GM18526 (cell line): ENCODE measurements around the gene BCKDHB.

ENCODE experiments used
- POLR2A ChIP-seq: IDR thresholded peaks from 3 replicates; pipeline ENCODE4 v1.6.1; 2011; ENCODE audit not compliant: insufficient read length; ENCODE audit errors: extremely low read depth

Gene BCKDHB

GRCh38 chr6:80263585-80263984, 157.1 kb downstream of the BCKDHB start:
- no peak for TF ChIP-seq POLR2A

GRCh38 chr6:80268865-80269730, 162.6 kb downstream of the BCKDHB start:
- TF ChIP-seq POLR2A = no peak

- TF ChIP-seq POLR2A = no peak
Observed at GRCh38 chr6:80271074-80271473, 164.6 kb downstream of the BCKDHB start.

- TF ChIP-seq POLR2A = no peak
Observed at GRCh38 chr6:80272988-80273387, 166.5 kb downstream of the BCKDHB start.

DNA sequence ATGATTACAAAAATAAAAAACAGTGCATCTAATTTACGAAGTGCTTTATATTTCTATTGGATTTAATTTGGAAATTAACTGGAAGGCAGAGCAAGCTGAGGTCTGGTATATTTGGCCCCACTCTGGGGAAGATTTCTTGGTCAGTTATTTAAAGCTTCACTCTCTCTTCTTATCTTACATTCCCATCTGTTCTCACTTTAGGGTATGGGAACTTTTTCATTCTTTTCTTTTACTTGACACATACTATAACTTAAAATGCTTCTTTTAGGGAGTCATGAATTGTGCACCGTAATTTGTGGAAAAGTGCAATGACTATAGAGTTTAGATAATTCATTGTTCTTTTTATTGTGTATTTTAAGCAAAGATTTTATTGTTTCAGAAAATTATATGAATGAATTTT, 170.4 kb downstream of the BCKDHB start:
- no peak for TF ChIP-seq POLR2A

GRCh38 chr6:80277501-80277900, 171.0 kb downstream of the BCKDHB start:
- TF ChIP-seq POLR2A = no peak

DNA sequence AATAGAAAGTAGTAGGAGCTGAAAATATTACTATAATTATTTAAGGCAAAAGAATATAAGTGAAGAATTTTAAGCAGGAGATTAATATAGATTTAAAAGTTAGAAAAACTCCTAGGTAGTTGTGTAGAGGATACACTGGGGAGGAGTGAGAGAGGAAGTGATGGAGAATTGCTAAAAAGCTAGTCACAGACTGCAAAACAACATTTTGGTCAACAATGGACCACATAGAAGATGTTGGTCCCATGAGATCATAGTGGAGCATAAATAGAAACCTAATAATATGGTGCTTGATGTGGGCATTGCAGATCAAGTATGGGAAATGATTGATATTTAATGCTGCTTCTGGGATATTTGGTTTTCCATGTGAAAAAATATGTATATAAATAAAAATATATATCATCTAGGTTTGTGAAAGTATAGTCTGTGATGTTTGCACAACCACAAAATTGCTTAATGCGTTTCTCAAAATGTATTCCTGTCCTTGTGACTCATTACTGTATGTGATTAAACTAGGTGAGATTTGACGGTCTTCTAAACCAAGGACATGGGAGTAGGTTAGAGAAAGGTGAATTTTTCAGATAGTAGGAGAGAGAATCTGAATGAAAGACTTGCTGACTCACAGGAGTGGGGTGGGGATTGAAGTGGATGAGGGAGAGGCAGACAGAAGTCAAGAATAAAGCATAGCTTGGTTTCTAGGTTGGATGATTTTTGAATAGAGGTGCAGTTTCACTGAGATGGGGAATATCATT, 174.0 kb downstream of the BCKDHB start:
- TF ChIP-seq POLR2A = no peak

- no peak for TF ChIP-seq POLR2A
Observed at GRCh38 chr6:80282913-80283554, 176.6 kb downstream of the BCKDHB start.

- no peak for TF ChIP-seq POLR2A
Observed at GRCh38 chr6:80287112-80287511, 180.6 kb downstream of the BCKDHB start.

- TF ChIP-seq POLR2A = no peak
Observed at GRCh38 chr6:80287607-80288006, 181.1 kb downstream of the BCKDHB start.

- TF ChIP-seq POLR2A = no peak
Observed at GRCh38 chr6:80289727-80290126, 183.3 kb downstream of the BCKDHB start.

DNA sequence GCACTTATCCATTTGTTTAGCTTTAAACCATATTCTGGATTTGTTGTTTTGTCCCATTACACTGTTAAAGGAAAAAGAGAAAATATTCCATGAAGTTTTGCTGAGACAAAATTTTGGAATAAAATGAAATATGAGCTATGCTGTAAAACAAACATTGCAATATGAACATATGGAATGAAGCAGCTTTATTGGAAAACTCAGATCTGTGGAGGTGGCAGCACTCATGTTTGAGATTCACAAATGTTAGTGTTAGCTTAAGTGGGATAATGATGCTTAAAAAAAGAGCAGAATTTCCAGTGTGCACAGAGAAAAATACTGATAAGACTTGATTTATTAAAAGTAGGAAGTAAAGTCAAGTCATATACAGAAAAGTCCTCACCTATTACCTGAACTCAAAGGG, 196.2 kb downstream of the BCKDHB start:
- no peak for TF ChIP-seq POLR2A

DNA sequence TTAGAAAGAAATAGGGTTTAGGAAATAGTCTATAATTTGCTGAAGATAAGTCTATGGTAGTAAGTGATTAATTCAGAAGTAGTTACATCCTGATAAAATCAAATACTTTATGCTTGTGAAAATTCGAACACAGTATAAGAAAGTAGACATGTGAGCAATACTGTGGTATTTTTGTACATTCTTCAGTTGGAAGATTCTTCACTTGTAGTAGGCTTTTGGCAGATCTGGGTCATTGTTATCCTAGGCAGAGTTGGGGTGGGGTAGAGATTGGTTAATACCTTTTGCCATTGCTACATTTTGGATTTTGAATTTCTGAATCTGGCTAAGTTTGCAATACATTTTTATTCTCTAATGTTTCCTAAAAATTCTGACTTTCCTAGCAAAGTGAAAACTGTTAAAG, 197.5 kb downstream of the BCKDHB start:
- no peak for TF ChIP-seq POLR2A

- no peak for TF ChIP-seq POLR2A
Observed at GRCh38 chr6:80314531-80314930, 208.1 kb downstream of the BCKDHB start.

DNA sequence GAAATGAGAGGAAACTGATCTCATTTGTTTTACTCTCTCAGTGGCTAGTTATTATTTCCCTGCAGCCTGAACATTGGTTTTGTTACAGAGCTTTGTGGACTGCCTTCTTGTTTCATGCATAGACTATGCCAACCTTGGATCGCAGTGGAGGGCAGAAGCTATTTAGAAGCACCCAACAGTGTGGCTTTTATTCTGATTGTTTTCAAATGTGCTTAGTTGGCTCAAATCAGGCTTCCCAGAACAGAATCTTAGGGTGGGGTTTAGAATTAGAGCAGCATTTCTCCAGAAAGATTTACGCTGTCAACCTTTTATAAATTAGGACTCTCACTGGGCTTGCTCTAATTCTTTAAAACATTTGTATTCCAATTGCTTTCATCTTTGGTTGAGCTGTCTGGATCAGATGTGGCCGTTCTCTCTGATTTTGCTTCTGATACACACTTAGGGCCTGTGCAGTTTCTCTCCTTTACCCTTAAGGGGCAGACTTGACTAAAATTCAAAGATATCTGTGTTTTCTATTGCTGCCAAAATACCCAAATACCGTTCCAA, 210.3 kb downstream of the BCKDHB start:
- no peak for TF ChIP-seq POLR2A

DNA sequence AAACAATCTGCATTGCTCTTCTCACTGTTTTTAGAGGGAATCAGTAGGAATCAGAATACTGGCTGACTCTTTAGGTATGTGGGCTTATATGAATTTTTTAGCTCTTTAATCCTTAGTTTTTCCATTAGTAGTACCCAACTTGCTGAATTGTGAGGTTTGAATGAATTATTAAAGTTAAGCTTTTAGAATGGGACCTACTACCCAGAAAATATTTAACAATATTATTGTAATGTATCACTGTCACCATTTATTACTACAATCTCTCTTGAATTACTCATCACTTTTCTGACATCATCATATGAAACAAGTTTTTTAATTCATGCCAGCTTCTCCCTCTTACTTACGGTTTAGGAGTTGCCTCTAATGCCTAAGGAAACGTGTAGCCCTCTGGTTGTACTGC, 212.7 kb downstream of the BCKDHB start:
- TF ChIP-seq POLR2A = no peak
